Measurements from ENCODE around the gene ELFN2. TPM values are rescaled to one million over a fixed set of nuclear protein-coding genes. Genes with fewer than 3 reads are reported as not detected.

ELFN2 gene
- total RNA-seq, 1 donor from 2014 or later: 0.36 TPM

GRCh38 chr22:37454857-37455686, 27.8 kb upstream of the ELFN2 start:
- Mint-ChIP-seq H3K9me3 (ENCODE audit: low read depth) (peaks cover 4% of the 10 kb centered on the region), H3K4me1 (ENCODE audit: low read depth) (peaks cover 16% of the 10 kb centered on the region), H3K4me3 (ENCODE audit: low read depth) (no peak overlapping the region), H3K27ac (peak overlapping the region; percentile 71), H3K27me3 (peaks cover 18% of the 10 kb centered on the region), H3K36me3 (ENCODE audit: insufficient read depth) (no peaks in the 10 kb centered on the region)
- TF ChIP-seq CTCF (IDR thresholded peaks at IDR 0.05; ENCODE audit: unreplicated experiment): no peak
- no peak for DNase-seq (ENCODE audit: low spot score, unreplicated experiment)

DNA sequence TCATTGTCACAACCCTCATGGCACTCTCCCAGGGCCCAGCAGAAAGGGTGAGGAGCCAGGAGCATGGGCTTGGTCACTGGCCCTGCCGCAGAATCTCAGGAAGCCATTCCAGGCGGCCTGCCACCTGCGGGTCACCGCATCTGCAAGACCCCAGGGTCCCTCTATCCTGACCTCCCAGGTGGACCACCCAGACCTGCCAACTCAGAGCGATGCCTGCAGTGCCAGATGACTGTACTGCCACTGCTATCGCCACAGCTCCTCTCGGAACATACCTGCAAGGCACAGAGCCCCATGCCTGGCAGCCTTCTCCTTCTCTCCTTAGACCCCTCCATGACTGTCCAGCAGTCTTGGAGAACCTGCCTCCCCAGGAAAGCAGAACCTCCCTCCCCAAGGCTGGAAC, 26.4 kb upstream of the ELFN2 start:
- no peak for DNase-seq (ENCODE audit: low spot score, unreplicated experiment)
- Mint-ChIP-seq H3K27me3 (peaks cover 12% of the 10 kb centered on the region), H3K9me3 (ENCODE audit: low read depth) (peaks cover 4% of the 10 kb centered on the region), H3K4me1 (ENCODE audit: low read depth) (peaks cover 16% of the 10 kb centered on the region), H3K36me3 (ENCODE audit: insufficient read depth) (no peaks in the 10 kb centered on the region), H3K27ac (no peak overlapping the region), H3K4me3 (ENCODE audit: low read depth) (no peak overlapping the region)
- TF ChIP-seq CTCF (IDR thresholded peaks at IDR 0.05; ENCODE audit: unreplicated experiment): no peak

DNA sequence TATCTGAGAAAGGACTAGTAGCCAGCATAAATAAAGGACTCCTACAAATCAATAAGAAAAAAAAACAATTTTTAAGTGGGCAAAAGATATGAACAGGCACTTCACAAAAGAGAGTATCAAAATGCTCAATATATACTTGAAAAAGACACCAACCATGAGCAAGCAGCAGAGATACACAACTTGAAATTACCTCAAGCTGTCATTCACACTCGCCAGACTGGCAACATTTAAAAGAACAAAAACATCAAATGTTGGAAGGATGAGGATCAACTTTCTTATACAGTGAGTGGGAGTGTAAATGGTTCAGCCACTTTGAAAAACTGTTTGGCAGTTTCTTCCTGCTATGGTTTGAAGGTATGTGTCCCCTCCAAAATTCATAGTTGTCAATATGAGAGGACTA, 23.9 kb upstream of the ELFN2 start:
- H3K4me3 Mint-ChIP-seq (ENCODE audit: low read depth): no peak overlapping the region
- TF ChIP-seq CTCF (IDR thresholded peaks at IDR 0.05; ENCODE audit: unreplicated experiment): no peak
- peaks cover 13% of the 10 kb centered on the region for H3K4me1 Mint-ChIP-seq (ENCODE audit: low read depth)
- peaks cover 4% of the 10 kb centered on the region for H3K9me3 Mint-ChIP-seq (ENCODE audit: low read depth)
- H3K27me3 Mint-ChIP-seq: peaks cover 5% of the 10 kb centered on the region
- H3K27ac Mint-ChIP-seq: no peak overlapping the region
- H3K36me3 Mint-ChIP-seq (ENCODE audit: insufficient read depth): no peaks in the 10 kb centered on the region
- no peak for DNase-seq (ENCODE audit: low spot score, unreplicated experiment)

GRCh38 chr22:37449331-37450001, 22.2 kb upstream of the ELFN2 start:
- Mint-ChIP-seq H3K9me3 (ENCODE audit: low read depth) (peaks cover 4% of the 10 kb centered on the region), H3K4me3 (ENCODE audit: low read depth) (no peak overlapping the region), H3K4me1 (ENCODE audit: low read depth) (no peaks in the 10 kb centered on the region), H3K27ac (no peak overlapping the region), H3K27me3 (peaks cover 3% of the 10 kb centered on the region), H3K36me3 (ENCODE audit: insufficient read depth) (no peaks in the 10 kb centered on the region)
- no peak for DNase-seq (ENCODE audit: low spot score, unreplicated experiment)
- TF ChIP-seq CTCF (IDR thresholded peaks at IDR 0.05; ENCODE audit: unreplicated experiment): no peak

GRCh38 chr22:37448516-37449127, 21.3 kb upstream of the ELFN2 start:
- H3K4me1 Mint-ChIP-seq (ENCODE audit: low read depth): no peaks in the 10 kb centered on the region
- H3K27me3 Mint-ChIP-seq: peaks cover 3% of the 10 kb centered on the region
- no peak for DNase-seq (ENCODE audit: low spot score, unreplicated experiment)
- no peak overlapping the region for H3K27ac Mint-ChIP-seq
- H3K36me3 Mint-ChIP-seq (ENCODE audit: insufficient read depth): no peaks in the 10 kb centered on the region
- H3K4me3 Mint-ChIP-seq (ENCODE audit: low read depth): no peak overlapping the region
- no peak for TF ChIP-seq CTCF (IDR thresholded peaks at IDR 0.05; ENCODE audit: unreplicated experiment)
- peaks cover 4% of the 10 kb centered on the region for H3K9me3 Mint-ChIP-seq (ENCODE audit: low read depth)

Data from progenitor cell of endocrine pancreas (in vitro differentiated cells).